Endodermal cell (in vitro differentiated cells): ENCODE results near the gene NAPB. TPM values are rescaled to one million over a fixed set of nuclear protein-coding genes. Genes with fewer than 3 reads are reported as not detected.
"Not testable (repeated sequence)": the region's sequence is repeated elsewhere in the genome, so short reads cannot be mapped to it uniquely, and the experiment has no call there.

Experiments used
- DNase-seq: peaks from one replicate; pipeline ENCODE4 v3.0.0-alpha.2; 2017
- H3K27ac ChIP-seq: 2 replicates; pipeline ENCODE4 v1.5.1; 2013; ENCODE audit warnings: mild to moderate bottlenecking, low read depth, low read length, moderate library complexity
- H3K27me3 ChIP-seq: 2 replicates; pipeline ENCODE4 v1.6.1; 2013; ENCODE audit warnings: mild to moderate bottlenecking, low read length, moderate library complexity; ENCODE audit not compliant: insufficient read depth, control insufficient read depth, poor library complexity, severe bottlenecking
- H3K36me3 ChIP-seq: 2 replicates; pipeline ENCODE4 v1.7.0; 2013; ENCODE audit warnings: mild to moderate bottlenecking, low read length, moderate library complexity; ENCODE audit not compliant: control insufficient read depth, insufficient read depth
- H3K4me1 ChIP-seq: one replicate; pipeline ENCODE4 v1.7.0; 2013; ENCODE audit warnings: low read length; ENCODE audit not compliant: control insufficient read depth, insufficient read depth
- H3K4me3 ChIP-seq: 2 replicates; pipeline ENCODE4 v1.5.1; 2013; ENCODE audit warnings: mild to moderate bottlenecking, low read length, moderate library complexity
- H3K9ac ChIP-seq: 2 replicates; pipeline ENCODE4 v1.6.1; 2013; ENCODE audit warnings: mild to moderate bottlenecking, low read length, moderate library complexity; ENCODE audit not compliant: poor library complexity, severe bottlenecking; ENCODE audit errors: extremely low read depth
- H3K9me3 ChIP-seq: 2 replicates; pipeline ENCODE4 v1.6.1; 2013; ENCODE audit warnings: mild to moderate bottlenecking, low read length, moderate library complexity; ENCODE audit not compliant: control insufficient read depth
- H3K27ac Mint-ChIP-seq: 2 replicates; pipeline ENCODE4 v1.8.0; 2020; ENCODE audit warnings: mixed read lengths
- H3K27me3 Mint-ChIP-seq: 2 replicates; pipeline ENCODE4 v1.8.0; 2021; ENCODE audit warnings: mild to moderate bottlenecking, mixed read lengths; ENCODE audit not compliant: insufficient read depth
- H3K36me3 Mint-ChIP-seq: 2 replicates; pipeline ENCODE4 v1.8.0; 2020; ENCODE audit warnings: low read depth, mixed read lengths
- H3K4me1 Mint-ChIP-seq: 2 replicates; pipeline ENCODE4 v1.8.0; 2020; ENCODE audit warnings: mixed read lengths
- H3K4me3 Mint-ChIP-seq: 2 replicates; pipeline ENCODE4 v1.8.0; 2020; ENCODE audit warnings: mild to moderate bottlenecking, moderate library complexity, mixed read lengths
- H3K9me3 Mint-ChIP-seq: 2 replicates; pipeline ENCODE4 v1.8.0; 2020; ENCODE audit warnings: mild to moderate bottlenecking, mixed read lengths
- WGBS, 2 experiments: methylation state at CpG; one replicate each; pipeline versions ENCODE4 v1.1.5 to v1.1.7; 2013; ENCODE audit warnings: missing lambda C conversion rate in 2 of 2, mixed read lengths in 1 of 2; ENCODE audit not compliant: insufficient coverage in 1 of 2, insufficient read length in 1 of 2; 5-methylcytosine and 5-hydroxymethylcytosine counted together
- total RNA-seq, 2 donors: library from RNA; stranded (reverse); fragmentation: NEBNext Ultra II Directional in 1 of 2; extraction: Animal tissue kit (Norgen Biotek cat#: 25700) in 1 of 2; gene quantifications; 2 replicates in 1 of 2; 3 replicates in 1 of 2; pipeline ENCODE4 v1.2.1, GENCODE V29; 2021
- TF ChIP-seq, protein P1 (sequence below): fragments of 200-600 bp; sonication (generic); conservative IDR thresholded peaks from 2 replicates; pipeline ENCODE4 v1.5.0; 2021; ENCODE audit warnings: antibody characterized with exemption, mild to moderate bottlenecking

The NAPB gene
- total RNA-seq, 2 donors from 2014 or later = 15.7 to 16.5 TPM

DNA sequence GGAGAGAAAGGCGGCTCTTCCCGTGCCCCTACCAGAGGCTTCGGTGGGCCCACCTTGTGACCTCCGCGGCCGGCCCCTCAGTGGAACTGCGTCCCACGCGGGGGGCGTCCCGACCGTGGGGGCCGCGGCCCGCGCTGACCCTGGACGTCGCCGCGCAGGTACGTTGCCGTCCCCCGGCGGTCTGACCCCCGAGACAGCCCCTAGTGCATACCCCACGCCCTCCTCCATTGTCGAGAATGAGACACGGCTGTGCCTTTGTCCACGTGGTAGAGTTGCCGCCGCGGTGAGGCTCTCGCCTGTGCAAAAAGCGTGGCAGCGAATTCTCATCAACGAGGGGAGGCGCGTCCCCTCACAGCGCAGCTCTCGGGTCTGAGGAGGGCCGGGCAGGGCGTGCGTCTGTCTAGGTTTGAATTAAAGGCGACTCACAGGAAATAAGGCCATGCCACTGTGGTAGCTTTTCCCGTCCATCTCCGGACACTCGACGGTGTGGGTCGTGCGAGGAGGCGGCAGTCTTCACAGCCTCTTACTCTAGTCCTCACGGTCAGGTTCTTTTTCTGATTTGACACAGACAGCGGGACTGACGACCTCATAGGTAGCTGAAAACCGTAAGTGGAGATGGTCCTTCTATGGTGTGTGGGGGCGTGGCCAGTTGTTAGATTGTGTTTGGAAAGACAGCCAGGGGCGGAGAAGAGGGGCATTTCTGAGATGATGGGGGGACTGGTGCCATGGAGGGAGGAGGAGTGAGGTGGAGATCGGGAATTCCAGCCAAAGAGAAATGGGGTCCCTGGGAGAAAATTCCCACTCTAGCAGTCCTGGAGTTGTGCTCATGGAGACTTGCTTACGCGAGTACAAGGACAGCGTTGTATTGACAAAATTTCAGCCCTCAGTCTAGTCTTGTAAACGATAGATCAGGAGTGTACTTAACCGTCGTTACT, 70.1 kb downstream of the NAPB start:
- Histone ChIP-seq H3K27me3 (no peaks in the 10 kb centered on the region), H3K9ac (peak overlapping the region; percentile 71), H3K27ac (peak overlapping the region; percentile 79), H3K9me3 (no peaks in the 10 kb centered on the region), H3K36me3 (peaks cover 26% of the 10 kb centered on the region), H3K4me1 (peaks cover 7% of the 10 kb centered on the region), H3K4me3 (peak overlapping the region; percentile 95)
- WGBS, 2 experiments = 3 to 5% methylated on average over 21 to 64 of the region's 64 CpGs
- peak overlapping the region; percentile 92 for H3K27ac Mint-ChIP-seq
- peak overlapping the region; percentile 85 for H3K4me3 Mint-ChIP-seq
- peak; percentile 84 for DNase-seq
- H3K27me3 Mint-ChIP-seq = no peaks in the 10 kb centered on the region
- no peaks in the 10 kb centered on the region for H3K9me3 Mint-ChIP-seq
- TF ChIP-seq, protein P1, sequence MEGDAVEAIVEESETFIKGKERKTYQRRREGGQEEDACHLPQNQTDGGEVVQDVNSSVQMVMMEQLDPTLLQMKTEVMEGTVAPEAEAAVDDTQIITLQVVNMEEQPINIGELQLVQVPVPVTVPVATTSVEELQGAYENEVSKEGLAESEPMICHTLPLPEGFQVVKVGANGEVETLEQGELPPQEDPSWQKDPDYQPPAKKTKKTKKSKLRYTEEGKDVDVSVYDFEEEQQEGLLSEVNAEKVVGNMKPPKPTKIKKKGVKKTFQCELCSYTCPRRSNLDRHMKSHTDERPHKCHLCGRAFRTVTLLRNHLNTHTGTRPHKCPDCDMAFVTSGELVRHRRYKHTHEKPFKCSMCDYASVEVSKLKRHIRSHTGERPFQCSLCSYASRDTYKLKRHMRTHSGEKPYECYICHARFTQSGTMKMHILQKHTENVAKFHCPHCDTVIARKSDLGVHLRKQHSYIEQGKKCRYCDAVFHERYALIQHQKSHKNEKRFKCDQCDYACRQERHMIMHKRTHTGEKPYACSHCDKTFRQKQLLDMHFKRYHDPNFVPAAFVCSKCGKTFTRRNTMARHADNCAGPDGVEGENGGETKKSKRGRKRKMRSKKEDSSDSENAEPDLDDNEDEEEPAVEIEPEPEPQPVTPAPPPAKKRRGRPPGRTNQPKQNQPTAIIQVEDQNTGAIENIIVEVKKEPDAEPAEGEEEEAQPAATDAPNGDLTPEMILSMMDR = no peak
- peaks cover 12% of the 10 kb centered on the region for H3K36me3 Mint-ChIP-seq
- H3K4me1 Mint-ChIP-seq = peaks cover 24% of the 10 kb centered on the region

DNA sequence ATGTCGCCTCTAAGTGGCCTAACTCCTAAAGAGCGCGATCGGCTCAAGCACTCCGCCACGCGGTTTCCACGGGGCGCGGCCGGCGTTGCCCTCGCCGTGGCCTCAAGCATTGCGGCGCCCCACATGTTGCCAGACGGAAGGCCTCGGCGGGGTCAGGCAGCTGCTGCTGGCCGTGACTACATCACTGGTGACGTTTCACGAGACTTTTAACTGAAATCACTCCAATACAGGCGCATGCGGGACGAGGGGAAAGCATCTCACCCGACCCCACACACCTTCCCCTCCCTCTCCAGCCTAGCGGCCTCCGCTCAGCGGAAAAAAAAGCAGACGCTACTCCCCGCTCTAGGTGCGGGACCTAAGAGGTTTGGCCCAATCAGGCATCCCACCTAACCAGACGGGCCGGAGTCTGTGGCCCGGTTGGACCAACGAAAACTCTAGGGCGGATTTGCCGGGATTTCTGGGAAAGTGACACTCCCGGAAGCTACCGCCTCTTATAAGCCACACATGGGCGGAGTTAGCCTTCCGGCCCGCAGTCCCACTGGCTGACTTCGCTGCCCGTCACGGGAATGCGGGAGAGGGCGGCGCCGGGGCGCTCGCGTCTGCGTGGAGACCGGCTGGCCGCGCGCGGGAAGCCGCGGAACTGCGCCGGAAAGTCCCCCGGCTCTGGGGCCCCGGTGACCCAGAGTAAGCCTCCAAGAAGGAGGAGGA, 70.9 kb downstream of the NAPB start, which contains the start of gene NXT1:
Gene NXT1 (plus strand): TSS at position 596 of the 708 bp plus-strand sequence. CDS start 3,251 bp downstream, outside the sequence.
- peaks cover 18% of the 10 kb centered on the region for H3K36me3 ChIP-seq
- peak within 1 kb of the TSS; percentile 95 for H3K4me3 ChIP-seq
- Mint-ChIP-seq H3K4me1 (peaks cover 18% of the 10 kb centered on the region), H3K36me3 (peaks cover 12% of the 10 kb centered on the region), H3K27ac (peak within 1 kb of the TSS; percentile 98), H3K9me3 (no peaks in the 10 kb centered on the region), H3K4me3 (peak within 1 kb of the TSS; percentile 85), H3K27me3 (no peaks in the 10 kb centered on the region)
- no peaks in the 10 kb centered on the region for H3K9me3 ChIP-seq
- no peaks in the 10 kb centered on the region for H3K27me3 ChIP-seq
- peak within 1 kb of the TSS; percentile 71 for H3K9ac ChIP-seq
- 0 to 1% methylated on average over 23 to 65 of the region's 65 CpGs for WGBS, 2 experiments
- DNase-seq = peak; percentile 98
- H3K27ac ChIP-seq = peak within 1 kb of the TSS; percentile 97
- TF ChIP-seq, protein P1 = no peak
- peaks cover 3% of the 10 kb centered on the region for H3K4me1 ChIP-seq

DNA sequence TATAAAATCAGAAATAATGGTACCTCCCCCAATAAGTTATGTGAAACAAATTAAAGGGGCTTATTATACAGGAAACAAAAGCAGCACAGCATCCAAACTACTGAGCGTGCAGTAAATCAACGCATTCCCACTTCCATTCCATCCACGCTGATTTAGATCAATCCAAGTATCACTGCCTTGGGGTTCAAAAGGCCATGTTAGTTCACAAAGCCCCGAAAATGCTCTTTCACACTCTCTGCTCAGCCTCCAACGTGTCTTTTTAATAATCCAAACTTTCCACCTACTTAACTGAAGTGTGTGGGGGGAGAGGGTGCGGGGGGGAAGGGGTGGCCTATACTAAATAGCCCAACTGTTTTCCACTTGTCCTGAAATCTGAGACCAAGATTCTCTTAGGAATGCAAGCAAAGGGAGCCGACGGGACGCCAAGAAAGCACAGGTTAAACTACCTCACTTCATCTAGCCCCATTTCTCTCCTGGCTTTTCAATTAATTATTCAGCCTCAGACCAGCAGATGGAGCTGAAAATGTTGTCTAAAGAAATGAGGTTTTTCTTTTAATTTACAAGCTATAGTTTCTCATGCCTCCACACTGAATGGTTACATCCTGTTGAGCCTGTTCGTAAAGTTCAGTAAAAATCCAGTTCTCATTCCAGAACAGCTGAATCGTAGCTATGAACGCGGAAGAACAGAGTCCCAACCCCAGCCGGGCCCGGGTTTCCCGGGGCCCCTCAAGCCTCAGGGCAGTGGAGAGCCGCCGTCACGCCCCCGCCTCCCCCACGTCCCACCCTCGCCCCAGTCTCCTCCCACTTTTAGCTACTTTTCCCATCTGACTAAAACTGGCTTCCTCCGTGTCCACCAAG, 71.7 kb downstream of the NAPB start:
- H3K9me3 Mint-ChIP-seq = no peaks in the 10 kb centered on the region
- Histone ChIP-seq H3K36me3 (peaks cover 11% of the 10 kb centered on the region), H3K4me1 (peaks cover 3% of the 10 kb centered on the region), H3K27me3 (no peaks in the 10 kb centered on the region), H3K4me3 (peak overlapping the region; percentile 95), H3K27ac (peak overlapping the region; percentile 97), H3K9ac (peak overlapping the region; percentile 71), H3K9me3 (no peaks in the 10 kb centered on the region)
- H3K4me3 Mint-ChIP-seq = peak overlapping the region; percentile 85
- WGBS, 2 experiments = 19 to 31% methylated on average over 8 to 21 of the region's 23 CpGs
- DNase-seq = no peak
- H3K27ac Mint-ChIP-seq = peak overlapping the region; percentile 98
- peaks cover 18% of the 10 kb centered on the region for H3K4me1 Mint-ChIP-seq
- H3K27me3 Mint-ChIP-seq = no peaks in the 10 kb centered on the region
- TF ChIP-seq, protein P1 = peak; percentile 63
- peaks cover 10% of the 10 kb centered on the region for H3K36me3 Mint-ChIP-seq

DNA sequence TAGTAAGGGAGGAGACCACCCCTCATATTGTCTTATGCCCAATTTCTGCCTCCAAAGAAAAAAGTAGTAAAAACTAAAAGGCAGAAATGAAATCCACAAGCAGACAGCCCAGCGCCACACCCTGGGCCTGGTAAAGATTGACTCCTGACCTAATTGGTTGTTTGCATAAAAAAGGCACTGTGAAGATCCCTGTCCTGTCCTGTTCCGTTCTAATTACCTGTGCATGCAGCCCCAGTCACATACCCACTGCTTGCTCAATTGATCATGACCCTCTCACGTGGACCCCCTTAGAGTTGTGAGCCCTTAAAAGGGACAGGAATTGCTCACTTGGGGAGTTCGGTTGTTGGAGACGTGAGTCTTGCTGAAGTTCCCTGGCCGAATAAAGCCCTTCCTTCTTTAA, 72.8 kb downstream of the NAPB start:
- peak overlapping the region; percentile 27 for H3K27ac Mint-ChIP-seq
- 84 to 91% methylated on average over 5 to 6 of the region's 6 CpGs for WGBS, 2 experiments

More for the DNA sequence above, 72.8 kb downstream of the NAPB start:
- H3K36me3 ChIP-seq, H3K9ac ChIP-seq, H3K9me3 Mint-ChIP-seq, H3K4me3 Mint-ChIP-seq, H3K27ac ChIP-seq, H3K4me1 ChIP-seq, H3K27me3 Mint-ChIP-seq, H3K36me3 Mint-ChIP-seq, H3K9me3 ChIP-seq, H3K4me3 ChIP-seq, DNase-seq, H3K27me3 ChIP-seq: not testable (repeated sequence)
- H3K4me1 Mint-ChIP-seq = peaks cover 18% of the 10 kb centered on the region
